GM19351 (cell line): ENCODE results near the gene PRKAR1B.

Experiments used
- ATAC-seq: cut with Tn5 transposase; IDR thresholded peaks from one replicate; pipeline ENCODE4 v1.9.1; 2021; ENCODE audit warnings: mild to moderate bottlenecking, moderate library complexity; ENCODE audit not compliant: unreplicated experiment

The PRKAR1B gene

GRCh38 chr7:514651-515598, 212.2 kb downstream of the PRKAR1B start:
- ATAC-seq: no peak

- ATAC-seq: no peak
Observed at GRCh38 chr7:514242-514641, 212.8 kb downstream of the PRKAR1B start.

GRCh38 chr7:513521-514166, 213.4 kb downstream of the PRKAR1B start:
- ATAC-seq: no peak

GRCh38 chr7:512541-513311, 214.4 kb downstream of the PRKAR1B start:
- ATAC-seq: no peak

DNA sequence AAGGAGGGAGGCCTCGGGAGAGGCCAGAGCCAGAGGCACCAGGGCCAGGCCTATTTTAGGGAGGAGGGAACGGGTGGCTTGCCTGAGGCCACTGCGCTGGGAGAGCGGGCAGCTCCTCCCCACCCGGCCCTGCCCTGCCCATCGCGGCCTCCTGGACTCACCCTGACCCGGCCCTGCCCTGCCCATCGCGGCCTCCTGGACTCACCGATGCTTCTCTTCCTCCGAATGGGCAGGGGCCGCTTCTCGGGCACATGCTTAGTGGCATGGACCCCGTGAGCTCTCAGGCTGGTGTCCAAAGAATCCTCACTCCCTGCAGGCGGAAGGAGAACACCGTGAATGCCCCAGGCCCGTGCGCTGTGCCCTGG, 215.0 kb downstream of the PRKAR1B start:
- no peak for ATAC-seq

- ATAC-seq: no peak
Observed at GRCh38 chr7:511476-512145, 215.5 kb downstream of the PRKAR1B start.

GRCh38 chr7:510782-511281, 216.2 kb downstream of the PRKAR1B start:
- no peak for ATAC-seq

DNA sequence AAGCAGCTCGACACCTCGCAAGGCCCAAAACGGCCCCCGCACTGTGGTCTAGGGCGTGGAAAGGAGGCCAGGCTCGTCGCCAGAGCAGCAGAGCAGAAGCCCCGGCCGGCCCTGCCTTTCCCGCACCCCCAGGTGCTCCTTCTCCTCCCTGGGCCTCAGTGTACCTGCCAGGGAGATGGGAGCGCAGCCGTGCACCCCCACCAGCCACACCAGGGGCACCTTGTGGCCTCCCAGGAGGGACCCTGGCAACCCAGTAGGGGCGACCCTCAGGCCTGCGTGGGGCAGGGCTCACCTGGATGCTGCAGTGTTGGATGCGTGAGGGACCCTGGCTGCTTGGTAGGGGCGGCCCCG, 217.0 kb downstream of the PRKAR1B start:
- ATAC-seq: no peak

DNA sequence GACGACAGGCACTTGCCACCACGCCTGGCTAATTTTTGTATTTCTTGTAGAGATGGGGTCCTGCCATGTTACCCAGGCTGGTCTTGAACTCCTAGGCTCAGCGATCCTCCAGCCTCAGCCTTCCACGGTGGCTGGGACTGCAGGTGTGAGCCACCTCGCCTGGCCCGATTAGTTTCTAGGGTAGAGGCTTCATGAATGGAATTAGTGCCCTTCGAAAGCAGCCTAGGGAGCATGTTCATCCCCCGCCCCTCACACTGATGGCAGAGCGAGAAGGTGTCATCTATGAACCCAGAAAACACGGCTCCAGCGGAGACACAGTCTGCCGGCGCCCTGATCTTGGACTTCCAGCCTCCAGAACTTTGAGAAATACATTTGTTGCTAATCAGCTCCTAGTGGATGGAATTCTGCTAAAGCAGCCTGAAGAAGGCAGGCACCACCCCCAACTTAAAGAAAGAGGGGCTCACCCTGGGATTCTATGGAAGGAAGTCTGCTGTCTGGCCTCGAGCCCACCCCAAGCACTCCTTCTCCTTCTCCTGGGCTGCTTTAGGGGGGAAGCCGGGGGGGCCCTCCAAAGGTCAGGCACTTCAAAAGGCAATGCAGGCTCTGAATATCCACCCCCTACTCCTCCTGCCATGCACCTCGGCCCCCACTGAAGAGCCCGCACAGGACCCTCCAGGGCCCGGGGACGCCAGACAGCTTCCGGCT, 217.5 kb downstream of the PRKAR1B start:
- ATAC-seq: no peak

- ATAC-seq: no peak
Observed at GRCh38 chr7:508461-509170, 218.5 kb downstream of the PRKAR1B start.

DNA sequence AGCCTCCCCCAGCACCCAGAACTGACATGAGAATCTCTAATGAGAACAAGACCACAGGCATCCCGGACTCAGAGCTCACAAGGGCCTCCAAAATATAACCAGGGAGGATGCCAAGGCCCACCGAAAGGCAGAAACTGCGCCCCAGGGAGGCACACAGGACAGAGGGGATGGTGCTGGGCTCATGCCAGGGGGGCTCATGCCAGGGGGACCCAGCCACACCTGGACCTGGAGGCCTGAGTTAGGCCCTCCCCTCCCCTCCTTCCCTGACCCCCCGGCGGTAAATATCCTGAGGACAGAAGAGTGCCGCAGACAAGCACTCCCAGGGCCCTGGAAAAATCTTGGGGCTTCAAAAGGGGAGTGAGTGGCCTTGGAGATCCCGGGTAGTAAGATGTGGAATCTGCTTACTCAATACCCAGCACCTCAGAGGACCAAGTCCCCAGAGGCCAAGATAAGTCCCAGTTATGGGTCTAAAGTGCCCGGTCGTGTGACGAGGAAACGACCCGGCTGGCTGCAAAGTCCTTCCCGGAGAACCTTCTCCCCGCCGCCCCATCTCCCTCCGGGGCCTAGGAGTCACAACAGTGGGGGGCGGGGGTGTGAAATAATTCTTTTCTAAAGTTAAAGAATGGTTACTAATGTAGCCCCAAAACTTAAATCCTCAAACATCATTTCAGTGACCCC, 219.3 kb downstream of the PRKAR1B start:
- ATAC-seq: no peak

- ATAC-seq: no peak
Observed at GRCh38 chr7:506921-507622, 220.0 kb downstream of the PRKAR1B start.

- ATAC-seq: no peak
Observed at GRCh38 chr7:506391-506831, 220.7 kb downstream of the PRKAR1B start.

GRCh38 chr7:505171-505570, 221.9 kb downstream of the PRKAR1B start:
- no peak for ATAC-seq

- no peak for ATAC-seq
Observed at GRCh38 chr7:504221-505111, 222.6 kb downstream of the PRKAR1B start.

DNA sequence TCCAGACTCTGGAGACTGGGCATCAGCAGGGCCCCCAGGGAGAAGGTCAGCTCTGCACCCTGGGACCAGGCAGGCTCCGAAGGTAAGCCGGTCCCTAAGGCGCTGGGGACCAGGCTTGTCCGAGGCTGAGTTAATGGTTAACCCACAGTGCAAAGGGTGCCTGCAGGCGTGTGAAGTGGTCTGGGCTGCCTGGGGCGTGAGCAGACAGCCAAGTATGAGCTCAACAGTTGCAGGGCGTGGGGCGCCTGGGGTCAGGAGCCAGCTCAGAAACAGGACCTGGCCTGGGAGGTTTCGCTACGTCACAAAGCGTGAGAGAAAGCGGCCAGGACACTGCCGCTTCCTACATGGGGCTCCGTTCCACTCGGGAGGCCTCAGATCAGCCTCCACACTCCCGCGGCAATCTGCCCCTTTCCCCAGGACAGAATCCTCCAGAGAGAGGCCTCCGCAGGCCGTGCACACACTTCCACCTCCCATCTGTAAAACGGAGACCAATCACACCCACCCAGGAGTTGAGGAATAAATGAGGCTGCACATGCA, 223.4 kb downstream of the PRKAR1B start:
- ATAC-seq: no peak

DNA sequence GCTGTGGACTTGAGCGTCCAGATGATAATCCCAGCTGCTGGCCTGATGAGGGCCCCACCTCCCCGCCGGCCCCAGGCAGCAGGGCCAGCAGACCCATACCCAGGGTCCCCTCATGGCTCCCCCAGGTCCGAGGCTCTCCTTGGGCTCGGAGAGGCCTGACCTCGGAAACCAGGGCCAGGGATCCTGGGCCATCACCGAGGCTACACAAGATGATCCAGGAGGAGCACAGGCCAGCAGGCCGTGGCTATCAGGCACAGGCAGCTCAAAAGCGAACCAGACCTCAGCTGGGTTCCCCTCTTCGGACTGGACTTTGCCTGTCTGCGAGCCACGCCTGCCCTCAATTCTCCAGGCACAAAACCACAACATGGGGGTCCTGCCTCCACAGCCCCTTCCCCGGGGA, 224.8 kb downstream of the PRKAR1B start:
- no peak for ATAC-seq
